ENCODE results near the gene SUPT16H. TPM values are rescaled to one million over a fixed set of nuclear protein-coding genes. Genes with fewer than 3 reads are reported as not detected.
A peak's percentile ranks its signal among the peaks of the same experiment; 100 is the strongest.
"Not testable (repeated sequence)": the region's sequence is repeated elsewhere in the genome, so short reads cannot be mapped to it uniquely, and the experiment has no call there.

Gene SUPT16H
- total and polyA plus RNA-seq, 7 experiments from 2014 or later: 46.1 to 104 (median 78.6) TPM

DNA sequence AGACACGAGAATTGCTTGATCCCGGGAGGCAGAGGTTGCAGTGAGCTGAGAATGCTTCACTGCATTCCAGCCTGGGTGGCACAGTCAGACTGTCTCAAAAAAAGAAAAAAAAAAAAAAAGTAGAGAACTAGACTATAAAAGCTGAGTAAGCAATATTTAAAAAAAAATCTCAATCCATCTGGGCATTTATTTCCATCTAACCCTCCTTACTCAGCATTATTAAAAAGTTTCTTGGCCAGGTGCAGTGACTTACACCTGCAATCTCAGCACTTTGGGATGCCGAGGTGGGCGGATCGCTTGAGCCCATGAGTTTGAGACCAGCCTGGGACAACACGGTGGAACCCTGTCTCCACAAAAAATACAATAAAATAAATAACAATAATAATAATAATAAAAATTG, 4.5 kb downstream of the SUPT16H start:
- peaks cover 3 to 14% (median 4%) of the 10 kb centered on the region in 5 donors for H3K36me3 Mint-ChIP-seq
- peaks cover 3 to 11% of the 10 kb centered on the region in 2 donors for H3K4me1 ChIP-seq (ENCODE audit: control insufficient read depth in 2 of 2, insufficient read depth in 2 of 2, low read length in 2 of 2)
- no peaks in the 10 kb centered on the region for H3K9me3 Mint-ChIP-seq
- H3K27me3 Mint-ChIP-seq: no peaks in the 10 kb centered on the region
- intact Hi-C loops (cut with micrococcal nuclease): no loop called here
- no peak for ATAC-seq
- no peak overlapping the region for H3K27ac ChIP-seq (ENCODE audit: low read depth, low read length)
- H3K4me1 Mint-ChIP-seq: peaks cover 33 to 73% (median 56%) of the 10 kb centered on the region in 7 donors
- peak overlapping the region in 1 of 9 donors; percentile 48 for H3K27ac Mint-ChIP-seq
- no peaks in the 10 kb centered on the region for H3K27me3 ChIP-seq (ENCODE audit: control insufficient read depth in 2 of 2, insufficient read depth in 2 of 2, low read length in 2 of 2)
- no peaks in the 10 kb centered on the region for H3K36me3 ChIP-seq (ENCODE audit: control insufficient read depth in 2 of 3, insufficient read depth in 3 of 3, low read length in 3 of 3)
- POLR2A ChIA-PET: interaction anchor here (1.3 kb wide), 1 partner anchor 109 kb away, joined by 3 read pairs; no protein-coding TSS in a partner anchor
- CTCF ChIA-PET: no interaction called here
- H3K4me3 ChIP-seq (ENCODE audit: low read length): no peak overlapping the region
- DNase-seq: no peak
- H3K9me3 ChIP-seq (ENCODE audit: control insufficient read depth in 2 of 3, low read length in 3 of 3): no peaks in the 10 kb centered on the region
- no peak overlapping the region for H3K4me3 Mint-ChIP-seq

DNA sequence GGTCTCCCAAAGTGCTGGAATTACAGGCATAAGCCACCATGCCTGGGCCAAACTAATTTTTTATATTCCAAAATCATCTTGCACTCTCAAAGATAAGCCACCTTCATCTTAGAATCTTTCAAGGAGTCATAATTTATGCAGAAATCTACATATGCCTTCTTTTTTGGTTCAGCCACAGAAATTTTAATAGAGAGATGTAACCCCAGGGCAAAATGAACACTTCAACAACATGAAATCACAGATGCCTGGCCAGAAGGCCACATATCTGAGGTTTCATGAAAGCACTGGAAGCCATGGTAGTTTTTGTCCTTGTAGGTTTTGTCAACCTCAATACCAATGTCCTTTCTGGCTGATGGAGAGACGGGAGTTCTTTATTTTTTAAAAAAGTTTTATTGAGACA, 9.8 kb downstream of the SUPT16H start:
- intact Hi-C loops (cut with micrococcal nuclease): no loop called here
- H3K9me3 Mint-ChIP-seq: no peaks in the 10 kb centered on the region
- peaks cover 12 to 30% (median 21%) of the 10 kb centered on the region in 7 donors for H3K4me1 Mint-ChIP-seq
- H3K27ac Mint-ChIP-seq: no peak overlapping the region
- no peaks in the 10 kb centered on the region for H3K9me3 ChIP-seq (ENCODE audit: control insufficient read depth in 2 of 3, low read length in 3 of 3)
- H3K27ac ChIP-seq (ENCODE audit: low read depth, low read length): no peak overlapping the region
- H3K4me1 ChIP-seq (ENCODE audit: control insufficient read depth in 2 of 2, insufficient read depth in 2 of 2, low read length in 2 of 2): no peaks in the 10 kb centered on the region
- H3K27me3 ChIP-seq (ENCODE audit: control insufficient read depth in 2 of 2, insufficient read depth in 2 of 2, low read length in 2 of 2): no peaks in the 10 kb centered on the region
- peaks cover 6 to 22% (median 20%) of the 10 kb centered on the region in 5 donors for H3K36me3 Mint-ChIP-seq
- H3K27me3 Mint-ChIP-seq: no peaks in the 10 kb centered on the region
- peaks cover 0 to 41% (median 5%) of the 10 kb centered on the region in 3 experiments for H3K36me3 ChIP-seq (ENCODE audit: control insufficient read depth in 2 of 3, insufficient read depth in 3 of 3, low read length in 3 of 3)
- no peak for ATAC-seq
- ChIA-PET CTCF (interaction anchor here (0.7 kb wide), 1 partner anchor 52 kb away, joined by 4 read pairs; no protein-coding TSS in a partner anchor), POLR2A (no interaction called here)
- no peak overlapping the region for H3K4me3 ChIP-seq (ENCODE audit: low read length)
- no peak for DNase-seq
- H3K4me3 Mint-ChIP-seq: no peak overlapping the region

DNA sequence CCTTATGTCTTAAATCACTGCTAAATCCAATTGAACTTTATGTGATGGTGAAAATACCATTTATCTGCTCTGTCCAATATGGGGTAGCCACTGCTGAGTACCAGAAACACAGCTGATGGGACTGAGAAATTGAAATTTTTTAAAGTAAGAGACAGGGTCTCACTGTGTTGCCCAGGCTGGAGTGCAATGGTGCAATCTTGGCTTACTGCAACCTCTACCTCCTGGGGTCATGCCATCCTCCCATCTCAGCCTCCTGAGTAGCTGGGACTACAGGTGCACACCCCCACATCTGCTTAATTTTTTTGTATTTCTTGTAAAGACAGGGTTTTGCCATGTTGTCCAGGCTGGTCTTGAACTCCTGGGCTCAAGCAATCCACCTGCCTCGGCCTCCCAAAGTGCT, 11.0 kb downstream of the SUPT16H start:
- H3K27me3 Mint-ChIP-seq; H3K4me1 ChIP-seq (ENCODE audit: control insufficient read depth in 2 of 2, insufficient read depth in 2 of 2, low read length in 2 of 2); H3K4me3 ChIP-seq (ENCODE audit: low read length); intact Hi-C loops (cut with micrococcal nuclease); H3K9me3 Mint-ChIP-seq; H3K27me3 ChIP-seq (ENCODE audit: control insufficient read depth in 2 of 2, insufficient read depth in 2 of 2, low read length in 2 of 2); DNase-seq; ATAC-seq; H3K4me3 Mint-ChIP-seq; CTCF ChIA-PET; POLR2A ChIA-PET; H3K27ac ChIP-seq (ENCODE audit: low read depth, low read length); H3K9me3 ChIP-seq (ENCODE audit: control insufficient read depth in 2 of 3, low read length in 3 of 3); H3K27ac Mint-ChIP-seq: not testable (repeated sequence)
- Mint-ChIP-seq H3K36me3 (peaks cover 6 to 32% (median 28%) of the 10 kb centered on the region in 5 donors), H3K4me1 (peaks cover 5 to 21% (median 11%) of the 10 kb centered on the region in 7 donors)
- H3K36me3 ChIP-seq (ENCODE audit: control insufficient read depth in 2 of 3, insufficient read depth in 3 of 3, low read length in 3 of 3): peaks cover 0 to 53% (median 17%) of the 10 kb centered on the region in 3 experiments

DNA sequence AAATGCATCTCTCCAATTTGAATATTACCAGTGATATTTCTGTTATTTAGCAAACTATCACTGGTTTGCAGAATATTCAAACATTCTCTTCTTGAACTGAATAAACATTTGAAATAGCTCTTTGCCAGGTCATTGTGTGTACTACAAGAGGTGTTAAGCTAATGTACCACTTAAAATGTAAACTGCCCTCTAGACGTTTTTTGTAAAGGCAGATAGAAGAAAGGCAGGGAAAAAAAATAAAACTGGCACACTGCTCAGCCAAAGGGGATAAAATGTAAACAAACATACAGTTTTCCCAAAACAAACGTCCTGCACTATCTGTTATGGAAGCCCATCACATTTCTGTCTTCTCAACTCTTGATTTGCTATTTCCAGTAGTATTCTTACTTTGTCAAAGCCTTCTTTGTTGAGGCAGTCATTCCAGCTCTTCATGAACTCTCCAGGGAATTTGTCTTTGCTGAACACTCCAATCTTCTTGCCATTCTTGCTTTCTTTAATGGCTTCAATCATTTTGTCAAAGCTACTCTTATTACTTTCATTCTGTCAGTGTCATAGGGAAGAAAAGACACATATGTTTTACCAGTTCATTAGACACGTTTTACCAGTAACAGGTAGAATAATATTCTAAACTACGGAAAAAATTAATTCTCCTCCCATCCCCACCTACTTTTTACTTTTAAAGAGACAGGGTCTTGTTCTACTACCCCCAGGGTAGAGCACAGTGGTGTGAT, 13.7 kb downstream of the SUPT16H start:
- Histone ChIP-seq H3K36me3 (ENCODE audit: control insufficient read depth in 2 of 3, insufficient read depth in 3 of 3, low read length in 3 of 3) (peaks cover 7 to 80% (median 30%) of the 10 kb centered on the region in 3 experiments), H3K9me3 (ENCODE audit: control insufficient read depth in 2 of 3, low read length in 3 of 3) (no peaks in the 10 kb centered on the region), H3K4me3 (ENCODE audit: low read length) (no peak overlapping the region), H3K27me3 (ENCODE audit: control insufficient read depth in 2 of 2, insufficient read depth in 2 of 2, low read length in 2 of 2) (no peaks in the 10 kb centered on the region), H3K27ac (ENCODE audit: low read depth, low read length) (no peak overlapping the region), H3K4me1 (ENCODE audit: control insufficient read depth in 2 of 2, insufficient read depth in 2 of 2, low read length in 2 of 2) (no peaks in the 10 kb centered on the region)
- CTCF ChIA-PET: no interaction called here
- peaks cover 0 to 20% (median 0%) of the 10 kb centered on the region in 7 donors for H3K4me1 Mint-ChIP-seq
- H3K4me3 Mint-ChIP-seq: no peak overlapping the region
- ATAC-seq: no peak
- H3K36me3 Mint-ChIP-seq: peaks cover 7 to 49% (median 26%) of the 10 kb centered on the region in 5 donors
- no peaks in the 10 kb centered on the region for H3K27me3 Mint-ChIP-seq
- intact Hi-C loops (cut with micrococcal nuclease): loop anchor here in 1 of 2 donors (5.0 kb wide), 1 partner anchor 128 kb away; no protein-coding TSS in a partner anchor
- peak overlapping the region in 1 of 9 donors; percentile 28 for H3K27ac Mint-ChIP-seq
- no peaks in the 10 kb centered on the region for H3K9me3 Mint-ChIP-seq
- no peak for DNase-seq
- POLR2A ChIA-PET: no interaction called here

DNA sequence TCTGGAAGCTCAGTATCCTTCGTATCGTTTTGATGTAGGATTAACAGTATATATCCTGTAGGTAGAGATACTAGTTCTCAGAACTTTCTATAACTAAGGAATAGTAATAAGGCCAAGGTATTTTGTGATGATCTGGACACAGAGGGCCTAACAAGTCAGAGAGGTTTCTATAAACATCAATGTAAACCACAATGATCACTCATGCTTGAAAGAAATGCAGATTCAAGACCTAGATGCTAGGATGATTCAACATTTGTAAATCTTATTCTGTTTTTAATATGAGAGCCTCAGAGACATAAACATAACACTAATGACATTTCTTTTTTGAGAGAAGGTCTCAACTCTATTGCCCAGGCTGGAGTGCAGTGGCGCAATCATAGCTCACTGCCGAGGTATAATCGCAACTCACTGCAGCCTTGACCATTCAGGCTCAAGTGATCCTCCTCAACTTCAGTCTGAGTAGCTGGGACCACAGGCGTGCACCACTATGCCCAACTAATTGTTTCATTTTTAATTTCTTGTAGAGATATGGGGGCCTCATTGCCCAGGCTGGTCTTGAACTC, 16.2 kb downstream of the SUPT16H start:
- Histone ChIP-seq H3K4me1 (ENCODE audit: control insufficient read depth in 2 of 2, insufficient read depth in 2 of 2, low read length in 2 of 2) (no peaks in the 10 kb centered on the region), H3K4me3 (ENCODE audit: low read length) (no peak overlapping the region), H3K27ac (ENCODE audit: low read depth, low read length) (no peak overlapping the region), H3K36me3 (ENCODE audit: control insufficient read depth in 2 of 3, insufficient read depth in 3 of 3, low read length in 3 of 3) (peaks cover 10 to 98% (median 48%) of the 10 kb centered on the region in 3 experiments), H3K27me3 (ENCODE audit: control insufficient read depth in 2 of 2, insufficient read depth in 2 of 2, low read length in 2 of 2) (no peaks in the 10 kb centered on the region), H3K9me3 (ENCODE audit: control insufficient read depth in 2 of 3, low read length in 3 of 3) (no peaks in the 10 kb centered on the region)
- Mint-ChIP-seq H3K4me3 (no peak overlapping the region), H3K9me3 (no peaks in the 10 kb centered on the region), H3K4me1 (peaks cover 0 to 14% (median 0%) of the 10 kb centered on the region in 7 donors), H3K27ac (peak overlapping the region in 1 of 9 donors; percentile 9), H3K36me3 (peaks cover 11 to 65% (median 33%) of the 10 kb centered on the region in 5 donors), H3K27me3 (no peaks in the 10 kb centered on the region)
- ATAC-seq: no peak
- ChIA-PET CTCF (no interaction called here), POLR2A (no interaction called here)
- no peak for DNase-seq
- intact Hi-C loops (cut with micrococcal nuclease): loop anchor here in 1 of 2 donors (5.0 kb wide), 1 partner anchor 125 kb away; no protein-coding TSS in a partner anchor

DNA sequence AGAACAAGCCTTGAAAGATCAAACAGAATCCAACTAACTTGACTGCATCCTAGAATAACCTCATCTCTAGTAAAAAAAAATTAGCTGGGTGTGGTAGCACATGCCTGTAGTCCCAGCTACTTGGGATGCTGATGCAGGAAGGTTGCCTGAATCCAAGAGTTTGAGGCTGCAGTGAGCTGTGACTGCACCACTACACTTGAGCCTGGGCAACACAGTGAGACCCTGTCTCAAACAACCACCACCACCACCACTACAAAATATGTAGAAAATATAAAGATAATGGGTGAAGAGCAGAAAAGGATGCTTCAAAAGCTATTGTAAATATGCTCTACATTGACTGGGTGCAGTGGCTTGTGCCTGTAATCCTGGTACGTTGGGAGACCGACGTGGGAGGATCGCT, 27.3 kb downstream of the SUPT16H start:
- H3K4me3 ChIP-seq (ENCODE audit: low read length): no peak overlapping the region
- H3K27me3 Mint-ChIP-seq: no peaks in the 10 kb centered on the region
- ATAC-seq: no peak
- H3K36me3 ChIP-seq (ENCODE audit: control insufficient read depth in 2 of 3, insufficient read depth in 3 of 3, low read length in 3 of 3): peaks cover 23 to 91% (median 46%) of the 10 kb centered on the region in 3 experiments
- peaks cover 32 to 75% (median 52%) of the 10 kb centered on the region in 5 donors for H3K36me3 Mint-ChIP-seq
- peak overlapping the region in 2 of 9 donors; percentile 25 to 68 for H3K27ac Mint-ChIP-seq
- no peaks in the 10 kb centered on the region for H3K9me3 Mint-ChIP-seq
- no peak for DNase-seq
- H3K9me3 ChIP-seq (ENCODE audit: control insufficient read depth in 2 of 3, low read length in 3 of 3): no peaks in the 10 kb centered on the region
- H3K4me1 Mint-ChIP-seq: peaks cover 0 to 7% (median 0%) of the 10 kb centered on the region in 7 donors
- ChIA-PET POLR2A (interaction anchor here (0.6 kb wide), 1 partner anchor 52 kb away, joined by 7 read pairs; no protein-coding TSS in a partner anchor), CTCF (no interaction called here)
- H3K4me1 ChIP-seq (ENCODE audit: control insufficient read depth in 2 of 2, insufficient read depth in 2 of 2, low read length in 2 of 2): no peaks in the 10 kb centered on the region
- no peak overlapping the region for H3K27ac ChIP-seq (ENCODE audit: low read depth, low read length)
- intact Hi-C loops (cut with micrococcal nuclease): loop anchor here (5.0 to 10.0 kb wide), 2 partner anchors 48 to 114 kb away; no protein-coding TSS in a partner anchor
- H3K27me3 ChIP-seq (ENCODE audit: control insufficient read depth in 2 of 2, insufficient read depth in 2 of 2, low read length in 2 of 2): no peaks in the 10 kb centered on the region
- H3K4me3 Mint-ChIP-seq: no peak overlapping the region
